ENCODE data around the gene CLSTN2.

Gene CLSTN2

DNA sequence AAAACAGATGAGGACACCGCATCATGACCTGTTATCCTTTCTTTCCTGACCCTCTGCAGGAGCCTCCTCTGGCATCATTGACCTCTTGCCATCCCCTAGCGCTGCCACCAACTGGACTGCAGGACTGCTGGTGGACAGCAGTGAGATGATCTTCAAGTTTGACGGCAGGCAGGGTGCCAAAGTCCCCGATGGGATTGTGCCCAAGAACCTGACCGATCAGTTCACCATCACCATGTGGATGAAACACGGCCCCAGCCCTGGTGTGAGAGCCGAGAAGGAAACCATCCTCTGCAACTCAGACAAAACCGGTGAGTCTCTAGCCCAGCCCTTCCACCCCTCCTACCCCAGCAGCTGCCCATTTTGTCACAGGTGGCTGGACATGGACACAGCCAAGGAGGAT lies 524.5 kb downstream of the CLSTN2 start:
- Histone ChIP-seq H3K4me3 (ENCODE audit: insufficient read depth, low read depth, low read length, poor library complexity, severe bottlenecking) (no peak overlapping the region), H3K27me3 (replicated peaks; ENCODE audit: control insufficient read depth, insufficient read depth, low read length, poor library complexity, severe bottlenecking) (no peaks in the 10 kb centered on the region), H3K9me3 (ENCODE audit: control insufficient read depth, low read length) (no peaks in the 10 kb centered on the region), H3K4me1 (ENCODE audit: control insufficient read depth, insufficient read depth, low read length, poor library complexity, severe bottlenecking) (no peaks in the 10 kb centered on the region), H3K36me3 (ENCODE audit: control insufficient read depth, insufficient read depth, low read length) (no peaks in the 10 kb centered on the region), H3K27ac (ENCODE audit: insufficient read depth, low read length, poor library complexity, severe bottlenecking) (no peak overlapping the region)
- no peak for DNase-seq

DNA sequence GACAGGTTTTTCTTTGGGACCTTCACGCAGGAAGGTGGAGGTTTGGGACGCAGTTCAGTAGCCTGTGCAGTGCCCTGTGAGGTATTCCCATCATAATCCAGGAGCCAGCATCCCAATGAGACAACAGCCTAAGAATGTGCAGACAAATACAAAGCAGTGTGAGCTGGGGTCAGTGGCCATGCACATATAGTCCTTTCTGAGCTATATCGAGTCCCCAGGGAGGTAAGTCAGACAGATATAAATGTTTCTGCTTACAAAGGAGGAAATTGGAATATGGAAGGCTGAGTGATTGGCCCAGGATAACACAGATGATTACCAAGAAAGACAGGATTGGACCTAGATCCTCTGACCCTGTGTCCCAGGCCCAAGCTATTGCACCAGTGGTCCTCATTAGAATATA lies 526.3 kb downstream of the CLSTN2 start:
- no peak for DNase-seq
- no peak overlapping the region for H3K4me3 ChIP-seq (ENCODE audit: insufficient read depth, low read depth, low read length, poor library complexity, severe bottlenecking)
- no peak overlapping the region for H3K27ac ChIP-seq (ENCODE audit: insufficient read depth, low read length, poor library complexity, severe bottlenecking)
- no peaks in the 10 kb centered on the region for H3K36me3 ChIP-seq (ENCODE audit: control insufficient read depth, insufficient read depth, low read length)
- H3K4me1 ChIP-seq (ENCODE audit: control insufficient read depth, insufficient read depth, low read length, poor library complexity, severe bottlenecking), result no peaks in the 10 kb centered on the region
- no peaks in the 10 kb centered on the region for H3K27me3 ChIP-seq (replicated peaks; ENCODE audit: control insufficient read depth, insufficient read depth, low read length, poor library complexity, severe bottlenecking)
- no peaks in the 10 kb centered on the region for H3K9me3 ChIP-seq (ENCODE audit: control insufficient read depth, low read length)

GRCh38 chr3:140463355-140463754 lies 528.4 kb downstream of the CLSTN2 start:
- Histone ChIP-seq H3K9me3 (ENCODE audit: control insufficient read depth, low read length) (no peaks in the 10 kb centered on the region), H3K27me3 (replicated peaks; ENCODE audit: control insufficient read depth, insufficient read depth, low read length, poor library complexity, severe bottlenecking) (peaks cover 3% of the 10 kb centered on the region), H3K36me3 (ENCODE audit: control insufficient read depth, insufficient read depth, low read length) (no peaks in the 10 kb centered on the region), H3K4me3 (ENCODE audit: insufficient read depth, low read depth, low read length, poor library complexity, severe bottlenecking) (no peak overlapping the region), H3K4me1 (ENCODE audit: control insufficient read depth, insufficient read depth, low read length, poor library complexity, severe bottlenecking) (no peaks in the 10 kb centered on the region), H3K27ac (ENCODE audit: insufficient read depth, low read length, poor library complexity, severe bottlenecking) (no peak overlapping the region)
- no peak for DNase-seq

DNA sequence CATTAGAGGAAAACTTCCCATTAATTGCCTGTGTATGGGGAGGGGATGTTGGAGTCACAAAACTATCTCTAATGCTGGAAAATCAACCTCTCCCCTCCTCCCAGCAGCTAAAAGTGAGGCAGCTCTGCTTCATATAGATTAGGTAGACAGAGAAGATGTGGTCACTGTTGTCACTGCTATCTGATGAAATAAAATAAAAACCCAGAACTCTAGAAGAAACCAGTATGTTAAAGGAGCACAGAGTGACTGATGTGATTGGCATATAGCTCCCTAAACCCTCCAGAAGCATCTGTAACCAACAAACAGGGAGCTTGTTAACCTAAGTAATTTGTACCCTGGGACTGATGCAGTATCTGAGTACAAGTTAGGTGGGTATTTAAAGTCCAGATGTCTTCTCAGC lies 531.0 kb downstream of the CLSTN2 start:
- DNase-seq, result no peak
- Histone ChIP-seq H3K27me3 (replicated peaks; ENCODE audit: control insufficient read depth, insufficient read depth, low read length, poor library complexity, severe bottlenecking) (peaks cover 3% of the 10 kb centered on the region), H3K9me3 (ENCODE audit: control insufficient read depth, low read length) (no peaks in the 10 kb centered on the region), H3K36me3 (ENCODE audit: control insufficient read depth, insufficient read depth, low read length) (no peaks in the 10 kb centered on the region), H3K4me3 (ENCODE audit: insufficient read depth, low read depth, low read length, poor library complexity, severe bottlenecking) (no peak overlapping the region), H3K27ac (ENCODE audit: insufficient read depth, low read length, poor library complexity, severe bottlenecking) (no peak overlapping the region), H3K4me1 (ENCODE audit: control insufficient read depth, insufficient read depth, low read length, poor library complexity, severe bottlenecking) (no peaks in the 10 kb centered on the region)

GRCh38 chr3:140466535-140466934 lies 531.5 kb downstream of the CLSTN2 start:
- no peak overlapping the region for H3K27ac ChIP-seq (ENCODE audit: insufficient read depth, low read length, poor library complexity, severe bottlenecking)
- H3K36me3 ChIP-seq (ENCODE audit: control insufficient read depth, insufficient read depth, low read length), result no peaks in the 10 kb centered on the region
- H3K9me3 ChIP-seq (ENCODE audit: control insufficient read depth, low read length), result no peaks in the 10 kb centered on the region
- no peaks in the 10 kb centered on the region for H3K4me1 ChIP-seq (ENCODE audit: control insufficient read depth, insufficient read depth, low read length, poor library complexity, severe bottlenecking)
- peaks cover 3% of the 10 kb centered on the region for H3K27me3 ChIP-seq (replicated peaks; ENCODE audit: control insufficient read depth, insufficient read depth, low read length, poor library complexity, severe bottlenecking)
- H3K4me3 ChIP-seq (ENCODE audit: insufficient read depth, low read depth, low read length, poor library complexity, severe bottlenecking), result no peak overlapping the region
- no peak for DNase-seq

DNA sequence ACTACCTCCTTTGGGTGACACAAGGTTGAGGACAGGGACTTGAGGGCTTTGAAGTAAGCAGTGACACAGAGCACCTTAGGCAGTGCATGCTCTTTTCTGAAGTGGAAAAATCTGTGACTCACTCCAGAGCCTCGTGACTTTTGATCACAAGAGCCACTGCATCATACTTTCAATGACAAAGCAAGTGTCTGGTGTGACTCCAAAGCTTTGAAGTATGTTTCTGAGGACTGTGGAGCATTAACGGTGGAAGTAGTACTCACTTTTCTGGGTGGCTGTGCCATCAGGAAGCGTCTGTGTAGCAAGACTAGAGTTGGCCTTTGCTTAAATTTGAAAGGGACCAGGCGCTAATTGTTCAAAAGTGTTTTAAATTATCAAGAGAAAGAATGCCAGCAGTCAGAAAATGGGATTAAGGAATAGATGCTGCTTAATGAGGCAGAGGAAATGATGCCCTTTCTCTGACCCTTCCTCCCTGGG lies 532.2 kb downstream of the CLSTN2 start:
- Histone ChIP-seq H3K4me1 (ENCODE audit: control insufficient read depth, insufficient read depth, low read length, poor library complexity, severe bottlenecking) (no peaks in the 10 kb centered on the region), H3K4me3 (ENCODE audit: insufficient read depth, low read depth, low read length, poor library complexity, severe bottlenecking) (no peak overlapping the region), H3K9me3 (ENCODE audit: control insufficient read depth, low read length) (no peaks in the 10 kb centered on the region), H3K27ac (ENCODE audit: insufficient read depth, low read length, poor library complexity, severe bottlenecking) (no peak overlapping the region), H3K36me3 (ENCODE audit: control insufficient read depth, insufficient read depth, low read length) (no peaks in the 10 kb centered on the region), H3K27me3 (replicated peaks; ENCODE audit: control insufficient read depth, insufficient read depth, low read length, poor library complexity, severe bottlenecking) (peaks cover 3% of the 10 kb centered on the region)
- no peak for DNase-seq

- DNase-seq, result no peak
- no peaks in the 10 kb centered on the region for H3K36me3 ChIP-seq (ENCODE audit: control insufficient read depth, insufficient read depth, low read length)
- no peak overlapping the region for H3K4me3 ChIP-seq (ENCODE audit: insufficient read depth, low read depth, low read length, poor library complexity, severe bottlenecking)
- H3K9me3 ChIP-seq (ENCODE audit: control insufficient read depth, low read length), result no peaks in the 10 kb centered on the region
- H3K4me1 ChIP-seq (ENCODE audit: control insufficient read depth, insufficient read depth, low read length, poor library complexity, severe bottlenecking), result no peaks in the 10 kb centered on the region
- peaks cover 3% of the 10 kb centered on the region for H3K27me3 ChIP-seq (replicated peaks; ENCODE audit: control insufficient read depth, insufficient read depth, low read length, poor library complexity, severe bottlenecking)
- H3K27ac ChIP-seq (ENCODE audit: insufficient read depth, low read length, poor library complexity, severe bottlenecking), result no peak overlapping the region
These were observed 532.9 kb downstream of the CLSTN2 start for GRCh38 chr3:140467796-140468315.

DNA sequence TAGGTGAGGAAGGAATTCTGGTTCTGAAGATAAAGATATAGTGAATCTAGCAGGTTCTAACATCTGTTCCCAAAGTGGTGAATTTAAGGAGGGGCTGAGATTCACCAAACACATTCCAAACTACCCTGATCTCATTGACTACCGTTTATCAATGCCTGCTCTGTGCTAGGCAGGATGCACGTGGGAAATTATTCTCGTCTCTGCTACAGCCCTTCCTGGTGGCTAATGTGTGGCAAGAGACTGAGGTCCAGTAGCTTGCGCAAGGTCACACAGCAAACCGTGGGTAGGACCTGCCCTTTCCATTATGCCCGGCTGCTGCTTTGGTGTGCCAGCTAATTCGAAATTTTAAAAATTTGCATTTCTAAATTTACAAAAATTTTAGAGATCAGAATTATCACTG lies 533.4 kb downstream of the CLSTN2 start:
- no peaks in the 10 kb centered on the region for H3K4me1 ChIP-seq (ENCODE audit: control insufficient read depth, insufficient read depth, low read length, poor library complexity, severe bottlenecking)
- no peak overlapping the region for H3K4me3 ChIP-seq (ENCODE audit: insufficient read depth, low read depth, low read length, poor library complexity, severe bottlenecking)
- peaks cover 3% of the 10 kb centered on the region for H3K27me3 ChIP-seq (replicated peaks; ENCODE audit: control insufficient read depth, insufficient read depth, low read length, poor library complexity, severe bottlenecking)
- no peak overlapping the region for H3K27ac ChIP-seq (ENCODE audit: insufficient read depth, low read length, poor library complexity, severe bottlenecking)
- no peak for DNase-seq
- no peaks in the 10 kb centered on the region for H3K9me3 ChIP-seq (ENCODE audit: control insufficient read depth, low read length)
- H3K36me3 ChIP-seq (ENCODE audit: control insufficient read depth, insufficient read depth, low read length), result no peaks in the 10 kb centered on the region

- no peak for DNase-seq
- H3K9me3 ChIP-seq (ENCODE audit: control insufficient read depth, low read length), result no peaks in the 10 kb centered on the region
These were observed 534.5 kb downstream of the CLSTN2 start for GRCh38 chr3:140469491-140469890.

DNA sequence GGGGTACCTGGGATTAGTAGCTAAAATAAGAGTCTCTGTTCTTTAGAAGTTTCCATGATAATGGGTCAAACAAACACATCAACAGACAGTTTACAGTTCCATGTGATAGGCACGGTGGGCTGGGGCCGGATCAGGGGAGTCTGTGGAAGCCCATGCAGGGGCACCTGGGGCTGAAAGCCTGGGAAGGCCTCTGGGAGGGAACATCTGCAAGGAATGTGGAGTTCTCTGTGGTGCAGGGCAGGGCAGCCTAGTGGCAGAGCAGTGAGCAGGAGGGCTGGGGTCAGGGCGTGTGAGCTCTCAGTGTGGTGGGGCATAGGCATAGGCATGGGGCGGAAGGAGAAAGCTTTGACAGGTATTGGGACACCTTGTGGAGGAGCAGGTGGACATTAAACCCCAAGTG lies 535.2 kb downstream of the CLSTN2 start:
- Histone ChIP-seq H3K27me3 (replicated peaks; ENCODE audit: control insufficient read depth, insufficient read depth, low read length, poor library complexity, severe bottlenecking) (peaks cover 3% of the 10 kb centered on the region), H3K9me3 (ENCODE audit: control insufficient read depth, low read length) (no peaks in the 10 kb centered on the region), H3K36me3 (ENCODE audit: control insufficient read depth, insufficient read depth, low read length) (no peaks in the 10 kb centered on the region), H3K4me1 (ENCODE audit: control insufficient read depth, insufficient read depth, low read length, poor library complexity, severe bottlenecking) (no peaks in the 10 kb centered on the region), H3K27ac (ENCODE audit: insufficient read depth, low read length, poor library complexity, severe bottlenecking) (no peak overlapping the region), H3K4me3 (ENCODE audit: insufficient read depth, low read depth, low read length, poor library complexity, severe bottlenecking) (no peak overlapping the region)
- no peak for DNase-seq

More at GRCh38 chr3:140469491-140469890, 534.5 kb downstream of the CLSTN2 start:
- H3K36me3 ChIP-seq (ENCODE audit: control insufficient read depth, insufficient read depth, low read length), result no peaks in the 10 kb centered on the region
- H3K4me1 ChIP-seq (ENCODE audit: control insufficient read depth, insufficient read depth, low read length, poor library complexity, severe bottlenecking), result no peaks in the 10 kb centered on the region
- H3K4me3 ChIP-seq (ENCODE audit: insufficient read depth, low read depth, low read length, poor library complexity, severe bottlenecking), result no peak overlapping the region
- peaks cover 3% of the 10 kb centered on the region for H3K27me3 ChIP-seq (replicated peaks; ENCODE audit: control insufficient read depth, insufficient read depth, low read length, poor library complexity, severe bottlenecking)
- no peak overlapping the region for H3K27ac ChIP-seq (ENCODE audit: insufficient read depth, low read length, poor library complexity, severe bottlenecking)
